ENCODE data around the gene PRM1.

Gene PRM1

GRCh38 chr16:11271610-11272009 lies 9.5 kb downstream of the PRM1 start:
- DNase-seq = no peak

DNA sequence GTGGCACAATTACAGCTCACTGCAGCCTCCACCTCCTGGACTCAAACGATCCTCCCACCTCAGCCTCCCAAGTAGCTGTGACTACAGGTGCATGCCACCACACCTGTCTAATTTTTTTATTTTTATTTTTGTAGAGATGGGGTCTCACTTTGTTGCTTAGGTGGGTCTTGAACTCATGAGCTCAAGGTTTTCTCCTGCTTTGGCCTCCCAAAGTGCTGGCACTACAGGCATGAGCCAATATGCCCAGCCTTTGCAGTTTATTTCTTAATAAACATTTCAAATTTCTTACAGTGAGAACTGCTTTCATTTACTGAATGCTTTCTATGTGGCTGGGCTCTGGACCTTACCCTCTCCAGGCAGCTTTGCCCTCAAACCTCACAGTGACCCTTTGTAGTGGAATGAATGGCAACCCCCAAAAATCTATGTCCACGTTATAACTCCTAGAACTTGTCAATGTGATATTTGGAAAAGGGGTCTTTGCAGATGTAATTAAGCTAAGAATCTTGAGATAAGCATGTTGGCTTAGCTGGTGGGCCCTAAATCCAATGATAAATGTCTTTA lies 10.4 kb downstream of the PRM1 start:
- DNase-seq = no peak

- no peak for DNase-seq
Measured at GRCh38 chr16:11268921-11269375, 12.2 kb downstream of the PRM1 start, which contains the start of gene TNP2. Gene TNP2 (minus strand): TSS chr16:11269325. CDS start chr16:11269262, 63 bp downstream.

- DNase-seq = no peak
Measured at GRCh38 chr16:11265124-11265523, 16.0 kb downstream of the PRM1 start.

DNA sequence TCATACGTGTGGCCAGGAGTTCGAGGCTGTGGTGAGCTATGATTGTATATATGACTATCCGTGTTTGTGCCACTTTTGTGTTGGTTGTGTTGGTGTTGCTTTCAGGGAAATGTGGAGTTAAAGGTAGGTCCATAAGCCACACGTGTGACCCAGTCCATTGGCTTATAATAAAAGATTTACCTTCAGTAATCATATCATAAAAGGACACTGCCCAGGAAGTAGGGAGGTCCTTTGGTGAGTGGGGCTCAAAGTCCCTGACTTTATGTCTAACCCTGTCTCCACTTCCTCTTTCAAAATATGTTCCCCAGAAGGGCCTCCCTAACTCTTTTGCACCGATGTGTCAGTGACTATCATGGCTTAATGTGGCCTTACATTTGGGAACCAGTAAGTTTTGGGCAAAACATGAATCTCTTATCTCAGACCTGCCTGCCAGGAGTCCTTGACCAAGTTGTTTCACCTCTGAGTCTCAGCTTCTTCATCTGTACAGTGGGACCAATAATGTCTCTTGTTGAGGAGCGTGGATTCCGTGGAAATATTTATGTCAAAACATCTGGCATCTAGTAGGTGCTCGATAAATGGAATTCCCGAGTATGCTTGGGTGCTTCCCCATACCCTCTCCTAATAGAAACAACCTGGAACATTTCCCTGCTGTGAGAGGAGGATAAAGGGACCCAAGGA lies 16.8 kb downstream of the PRM1 start:
- DNase-seq = peak; percentile 86

DNA sequence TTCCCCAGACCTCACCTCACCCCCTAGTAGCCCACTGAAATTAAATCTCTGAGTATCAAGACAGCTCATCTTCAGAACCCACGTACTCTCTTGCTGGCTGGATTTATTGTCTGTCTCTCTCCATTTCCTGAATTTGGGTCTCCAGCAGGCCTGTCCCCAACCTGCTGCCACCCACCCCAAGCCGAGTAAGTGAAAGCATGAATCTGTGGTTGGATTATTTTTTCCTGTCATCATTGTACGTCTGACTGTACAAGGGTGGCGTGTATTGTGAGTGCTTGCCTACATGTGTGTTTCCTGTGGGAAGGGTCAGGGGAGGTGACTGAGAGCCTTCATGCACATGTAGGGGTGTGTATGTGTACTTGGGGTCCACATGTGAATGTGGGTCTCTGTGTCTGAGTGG lies 17.4 kb downstream of the PRM1 start:
- peak; percentile 47 for DNase-seq

DNA sequence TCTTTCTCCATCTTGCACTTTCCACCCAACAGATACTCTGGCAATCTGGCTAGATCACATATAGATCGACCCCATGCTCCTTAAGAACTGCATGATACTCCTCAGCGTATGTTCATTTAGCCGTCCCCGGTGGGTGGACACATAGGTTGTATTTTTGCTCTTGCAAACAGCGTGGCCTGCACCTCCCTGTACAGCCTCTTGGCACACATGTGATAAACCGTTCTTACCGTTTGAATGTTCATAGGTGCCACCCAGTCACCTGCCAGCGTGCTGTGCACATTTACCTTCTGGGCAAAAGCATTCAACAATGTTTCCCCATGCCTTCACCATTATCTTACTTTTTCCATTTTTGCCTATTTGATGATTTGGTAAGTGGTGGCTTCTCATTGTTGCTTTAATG lies 18.2 kb downstream of the PRM1 start:
- no peak for DNase-seq

GRCh38 chr16:11260596-11260966 lies 20.5 kb downstream of the PRM1 start:
- DNase-seq = no peak

GRCh38 chr16:11259655-11260595 lies 21.2 kb downstream of the PRM1 start:
- no peak for DNase-seq

GRCh38 chr16:11258553-11259492 lies 22.3 kb downstream of the PRM1 start:
- peak; percentile 49 for DNase-seq

GRCh38 chr16:11257131-11257938 lies 23.8 kb downstream of the PRM1 start:
- DNase-seq = peak; percentile 75

DNA sequence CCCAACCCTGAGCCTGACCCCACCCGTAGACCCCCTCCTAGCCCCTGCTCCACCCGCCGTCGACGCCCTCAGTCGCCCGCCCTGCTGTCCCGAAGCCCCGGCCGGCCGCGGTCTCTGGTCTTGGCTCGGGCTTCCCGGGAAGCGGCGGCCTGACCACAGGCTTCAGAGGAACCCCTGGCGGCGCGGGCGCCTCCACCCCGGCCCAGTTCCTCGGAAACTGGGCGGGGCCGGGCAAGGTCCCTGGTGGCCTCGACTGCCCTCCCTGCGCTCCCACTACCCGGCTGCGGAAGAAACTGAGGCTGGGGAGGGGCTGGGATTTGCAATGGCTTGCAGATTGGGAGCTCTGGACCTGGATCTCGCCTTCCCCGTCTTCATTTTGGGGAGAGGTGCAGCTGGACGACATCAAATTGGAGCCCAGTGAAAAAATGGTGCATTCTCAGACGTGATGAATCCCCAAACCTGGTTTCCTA lies 24.4 kb downstream of the PRM1 start:
- peak; percentile 21 for DNase-seq

- DNase-seq = peak; percentile 74
Measured at GRCh38 chr16:11255737-11256660, 25.1 kb downstream of the PRM1 start, which contains the start of gene SOCS1. Gene SOCS1 (minus strand): TSS chr16:11256204. CDS start chr16:11255478, 726 bp downstream.

DNA sequence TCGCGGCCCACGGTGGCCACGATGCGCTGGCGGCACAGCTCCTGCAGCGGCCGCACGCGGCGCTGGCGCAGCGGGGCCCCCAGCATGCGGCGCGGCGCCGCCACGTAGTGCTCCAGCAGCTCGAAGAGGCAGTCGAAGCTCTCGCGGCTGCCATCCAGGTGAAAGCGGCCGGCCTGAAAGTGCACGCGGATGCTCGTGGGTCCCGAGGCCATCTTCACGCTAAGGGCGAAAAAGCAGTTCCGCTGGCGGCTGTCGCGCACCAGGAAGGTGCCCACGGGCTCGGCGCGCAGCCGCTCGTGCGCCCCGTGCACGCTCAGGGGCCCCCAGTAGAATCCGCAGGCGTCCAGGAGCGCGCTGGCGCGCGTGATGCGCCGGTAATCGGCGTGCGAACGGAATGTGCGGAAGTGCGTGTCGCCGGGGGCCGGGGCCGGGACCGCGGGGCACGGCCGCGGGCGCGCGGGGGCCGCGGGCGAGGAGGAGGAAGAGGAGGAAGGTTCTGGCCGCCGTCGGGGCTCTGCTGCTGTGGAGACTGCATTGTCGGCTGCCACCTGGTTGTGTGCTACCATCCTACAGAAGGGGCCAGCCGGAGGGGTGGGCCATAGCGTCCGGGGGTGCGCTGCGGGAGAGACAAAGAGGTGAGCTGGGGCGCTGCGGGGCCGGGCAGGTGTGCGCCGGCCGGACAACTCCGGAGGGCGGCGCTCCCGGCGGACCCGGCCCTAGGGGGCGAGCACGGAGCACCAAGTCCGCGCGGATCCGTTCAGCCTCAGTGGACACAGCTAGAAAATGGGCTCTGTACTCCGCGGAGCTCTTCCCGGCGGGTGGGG lies 26.0 kb downstream of the PRM1 start:
- DNase-seq = no peak

DNA sequence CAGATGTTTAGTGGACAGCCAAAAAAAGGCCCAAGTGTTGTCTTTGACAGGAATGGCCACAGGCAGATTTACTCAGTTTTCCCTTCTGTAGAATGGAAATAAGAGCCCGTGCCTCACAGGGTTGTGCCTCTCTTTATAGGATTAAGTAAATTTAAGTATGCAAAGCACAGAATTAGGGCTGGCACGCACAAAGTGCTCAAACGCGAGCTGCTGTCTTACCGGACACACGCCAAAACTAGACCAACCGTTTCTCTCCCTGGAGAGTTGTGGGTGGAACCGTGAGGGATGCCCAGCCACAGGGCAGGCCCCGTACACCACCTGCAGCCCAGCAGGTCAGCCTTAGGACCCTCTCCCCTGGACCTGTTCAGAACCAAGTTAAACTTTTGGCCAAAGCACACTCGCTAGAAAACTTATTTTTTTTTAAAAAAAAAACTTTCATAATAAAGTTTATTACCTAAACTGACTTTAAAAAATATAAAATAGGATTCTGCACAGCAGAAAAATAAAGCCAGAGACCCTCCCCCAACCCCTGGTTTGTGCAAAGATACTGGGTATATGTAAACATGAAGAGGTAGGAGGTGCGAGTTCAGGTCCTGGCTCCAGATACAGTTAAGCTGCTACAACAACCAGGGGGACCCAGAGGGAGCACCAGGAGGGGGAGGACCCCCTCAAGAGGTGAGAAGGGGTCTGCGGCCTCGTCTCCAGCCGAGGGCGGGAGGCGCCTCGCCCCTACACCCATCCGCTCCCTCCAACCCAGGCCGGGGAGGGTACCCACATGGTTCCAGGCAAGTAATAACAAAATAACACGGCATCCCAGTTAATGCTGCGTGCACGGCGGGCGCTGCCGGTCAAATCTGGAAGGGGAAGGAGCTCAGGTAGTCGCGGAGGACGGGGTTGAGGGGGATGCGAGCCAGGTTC lies 26.9 kb downstream of the PRM1 start:
- no peak for DNase-seq

GRCh38 chr16:11253009-11253994 lies 27.8 kb downstream of the PRM1 start:
- no peak for DNase-seq

GRCh38 chr16:11252482-11252931 lies 28.6 kb downstream of the PRM1 start:
- DNase-seq = no peak
